HG03520 (cell line): ENCODE data around the gene IFNA7.
A peak's percentile ranks its signal among the peaks of the same experiment; 100 is the strongest.
"Not testable (repeated sequence)": the region's sequence is repeated elsewhere in the genome, so short reads cannot be mapped to it uniquely, and the experiment has no call there.

Source experiments
- ATAC-seq: cut with Tn5 transposase; IDR thresholded peaks from one replicate; pipeline ENCODE4 v1.9.1; 2021; ENCODE audit warnings: mild to moderate bottlenecking, moderate library complexity; ENCODE audit not compliant: unreplicated experiment

The IFNA7 gene

GRCh38 chr9:21202105-21202504 is at the start of gene IFNA7:
Gene IFNA7 (minus strand): TSS chr9:21202205. CDS start chr9:21202165, 40 bp downstream.
- not testable (repeated sequence) for ATAC-seq

GRCh38 chr9:21251638-21252037 is 49.6 kb upstream of the IFNA7 start:
- no peak for ATAC-seq

- ATAC-seq: no peak
Measured at GRCh38 chr9:21251190-21251589, 49.2 kb upstream of the IFNA7 start.

GRCh38 chr9:21244836-21245235 is 42.8 kb upstream of the IFNA7 start:
- no peak for ATAC-seq

GRCh38 chr9:21239911-21240310 is 37.9 kb upstream of the IFNA7 start, which contains the start of gene IFNA14:
Gene IFNA14 (minus strand): TSS chr9:21240005. CDS start chr9:21239935, 70 bp downstream.
- ATAC-seq: no peak

- ATAC-seq: not testable (repeated sequence)
Measured at GRCh38 chr9:21236360-21236714, 34.3 kb upstream of the IFNA7 start.

- ATAC-seq: peak; percentile 82
Measured at GRCh38 chr9:21235468-21236359, 33.7 kb upstream of the IFNA7 start.

- no peak for ATAC-seq
Measured at GRCh38 chr9:21234153-21234687, 32.2 kb upstream of the IFNA7 start.

GRCh38 chr9:21233258-21233657 is 31.3 kb upstream of the IFNA7 start:
- no peak for ATAC-seq

- ATAC-seq: no peak
Measured at GRCh38 chr9:21228122-21228521, 26.1 kb upstream of the IFNA7 start, which contains the start of gene IFNA17. Gene IFNA17 (minus strand): TSS chr9:21228222. CDS start chr9:21228173, 49 bp downstream.

- ATAC-seq: not testable (repeated sequence)
Measured at GRCh38 chr9:21217211-21217610, 15.2 kb upstream of the IFNA7 start, which contains the start of gene IFNA16. Gene IFNA16 (minus strand): TSS chr9:21217311. CDS start chr9:21217305, 6 bp downstream.

- peak; percentile 67 for ATAC-seq
Measured at GRCh38 chr9:21213411-21214326, 11.7 kb upstream of the IFNA7 start.

- ATAC-seq: not testable (repeated sequence)
Measured at GRCh38 chr9:21212160-21212559, 10.2 kb upstream of the IFNA7 start.

GRCh38 chr9:21210782-21211181 is 8.8 kb upstream of the IFNA7 start:
- ATAC-seq: not testable (repeated sequence)

GRCh38 chr9:21210311-21210710 is 8.3 kb upstream of the IFNA7 start:
- ATAC-seq: no peak

GRCh38 chr9:21207043-21207442 is 5.0 kb upstream of the IFNA7 start, which contains the start of gene IFNA10:
Gene IFNA10 (minus strand): TSS chr9:21207143. CDS start chr9:21207097, 46 bp downstream.
- ATAC-seq: not testable (repeated sequence)

GRCh38 chr9:21205204-21205603 is 3.2 kb upstream of the IFNA7 start:
- no peak for ATAC-seq

- peak; percentile 92 for ATAC-seq
Measured at GRCh38 chr9:21194867-21195776, 6.9 kb downstream of the IFNA7 start.

GRCh38 chr9:21187487-21187886 is 14.5 kb downstream of the IFNA7 start, which contains the start of gene IFNA4:
Gene IFNA4 (minus strand): TSS chr9:21187587. CDS start chr9:21187531, 56 bp downstream.
- ATAC-seq: not testable (repeated sequence)
